Stimulated activated CD8-positive, alpha-beta memory T cell treated with anti-CD3 and anti-CD28 coated beads, Interleukin-12 subunit alpha, Interleukin-12 subunit beta, amount 100 ng/mL, for 24 hours (primary cell): Measurements from ENCODE around the gene C6orf15.

Source experiments
- DNase-seq: peaks from one replicate; pipeline ENCODE4 v3.0.0-alpha.2; 2020; ENCODE audit errors: extremely low read depth

Gene C6orf15

GRCh38 chr6:31112478-31112877 lies at the start of gene C6orf15:
C6orf15 (minus strand) TSS chr6:31112575; CDS start chr6:31112555, 20 bp downstream.
- DNase-seq, result no peak

DNA sequence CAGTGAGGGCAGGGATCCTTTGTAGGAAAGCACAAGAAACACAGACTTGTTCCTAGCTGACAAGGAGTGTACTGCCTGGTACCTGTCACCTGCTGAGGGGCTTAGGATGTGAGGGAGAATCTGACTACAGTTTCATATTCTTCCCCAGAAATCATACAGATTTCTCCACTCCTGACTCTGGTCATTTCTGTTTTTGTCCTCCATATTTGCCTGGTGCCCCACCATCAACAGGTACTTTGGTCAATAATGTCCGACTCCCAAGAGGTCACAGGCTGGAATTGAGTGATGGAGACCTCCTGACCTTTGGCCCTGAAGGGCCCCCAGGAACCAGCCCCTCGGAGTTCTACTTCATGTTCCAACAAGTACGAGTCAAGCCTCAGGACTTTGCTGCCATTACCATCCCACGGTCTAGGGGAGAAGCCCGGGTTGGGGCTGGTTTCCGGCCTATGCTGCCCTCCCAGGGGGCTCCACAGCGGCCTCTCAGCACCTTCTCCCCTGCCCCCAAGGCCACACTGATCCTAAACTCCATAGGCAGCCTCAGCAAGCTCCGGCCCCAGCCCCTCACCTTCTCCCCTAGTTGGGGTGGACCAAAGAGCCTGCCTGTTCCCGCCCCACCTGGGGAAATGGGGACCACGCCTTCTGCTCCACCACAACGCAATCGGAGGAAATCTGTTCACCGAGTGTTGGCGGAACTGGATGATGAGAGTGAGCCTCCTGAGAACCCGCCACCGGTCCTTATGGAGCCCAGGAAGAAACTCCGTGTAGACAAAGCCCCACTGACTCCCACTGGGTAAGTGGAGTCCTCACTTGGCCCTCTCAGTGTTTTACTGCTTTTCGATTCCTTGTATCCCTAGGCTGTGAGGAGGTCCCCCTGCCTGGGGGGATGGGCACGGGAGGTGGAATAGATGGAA lies 49.1 kb upstream of the C6orf15 start:
- DNase-seq, result no peak

DNA sequence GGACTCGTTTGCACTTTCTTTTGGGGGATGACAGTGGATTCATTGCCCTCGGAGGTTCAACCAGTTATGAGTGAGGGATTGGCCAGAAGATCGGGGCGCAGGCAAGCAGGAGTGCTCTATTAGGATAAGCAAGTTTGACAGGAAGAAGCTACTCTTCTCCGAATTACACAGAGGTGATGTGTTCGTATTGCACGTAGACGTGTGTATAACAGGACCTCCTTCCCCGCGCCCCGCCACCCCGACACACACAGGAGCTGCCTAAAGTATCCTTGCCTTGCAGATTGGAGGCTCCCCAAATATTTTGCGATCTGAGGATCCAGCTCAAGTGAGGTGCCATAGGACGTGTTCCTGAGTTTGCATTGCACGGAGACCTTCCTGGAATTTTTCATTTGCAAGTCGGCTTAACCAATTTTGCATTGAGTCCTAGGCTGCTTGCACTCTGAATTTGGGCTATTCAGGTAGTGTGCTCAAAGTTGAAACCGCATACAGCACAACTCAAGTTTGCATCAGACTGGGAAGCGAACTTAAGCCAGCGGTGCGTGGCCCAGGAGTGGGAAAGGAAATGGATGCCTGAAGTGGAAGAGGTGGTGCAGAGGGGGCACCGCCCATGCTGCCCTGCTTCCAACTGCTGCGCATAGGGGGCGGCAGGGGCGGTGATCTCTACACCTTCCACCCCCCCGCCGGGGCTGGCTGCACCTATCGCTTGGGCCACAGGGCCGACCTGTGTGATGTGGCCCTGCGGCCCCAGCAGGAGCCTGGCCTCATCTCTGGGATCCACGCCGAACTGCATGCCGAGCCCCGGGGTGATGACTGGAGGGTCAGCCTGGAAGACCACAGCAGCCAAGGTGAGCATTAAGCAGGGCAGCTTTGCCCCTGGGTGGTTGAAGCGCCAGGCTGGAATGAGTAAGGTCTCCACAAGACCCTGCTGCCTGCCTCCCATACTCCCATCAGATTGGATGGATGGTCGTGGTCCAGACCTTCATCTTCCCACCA lies 46.8 kb upstream of the C6orf15 start:
- DNase-seq, result no peak

DNA sequence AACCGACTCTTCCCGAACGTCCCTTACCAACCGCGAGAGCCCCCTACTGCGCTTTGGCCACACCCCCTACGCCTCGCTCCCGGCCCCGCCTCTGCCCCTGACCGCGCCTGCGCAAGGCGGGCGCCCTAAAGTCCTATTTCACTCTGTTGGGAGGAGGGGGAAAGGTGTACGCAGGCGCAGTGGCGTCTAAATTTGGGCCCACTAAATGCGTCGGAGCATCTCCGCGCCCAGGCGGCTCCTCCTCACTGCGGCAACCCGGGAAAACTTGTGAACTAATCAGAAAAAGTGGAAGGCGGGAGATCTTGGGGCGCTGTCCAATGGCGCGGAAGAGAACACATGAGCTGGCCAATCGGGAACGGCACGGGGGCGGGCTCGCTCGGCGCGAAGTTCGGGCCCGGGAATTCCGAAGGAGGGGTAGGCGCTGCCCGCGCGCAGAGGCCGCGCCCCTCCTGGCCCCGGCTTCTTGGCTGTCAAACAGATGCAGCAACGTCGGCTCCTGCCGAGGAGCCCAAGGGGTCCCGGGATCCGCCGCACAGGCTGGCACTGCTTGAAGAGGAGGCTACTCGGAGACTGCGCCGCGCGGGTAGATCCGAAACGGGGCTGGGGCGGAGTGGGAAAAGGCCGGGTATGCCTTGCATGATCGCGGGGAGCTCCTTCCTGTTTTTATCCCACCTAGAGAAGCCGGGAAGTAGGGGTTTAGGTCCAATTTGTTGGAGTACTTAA lies 45.9 kb upstream of the C6orf15 start, which contains the start of gene TCF19:
TSS of gene TCF19 (plus strand) at position 450 of the 723 bp plus-strand sequence. CDS start 881 bp downstream, outside the sequence.
- DNase-seq, result peak; percentile 98

- no peak for DNase-seq
Observed at GRCh38 chr6:31157513-31158139, 45.3 kb upstream of the C6orf15 start, which contains the start of gene CCHCR1. CCHCR1 (minus strand) TSS chr6:31157802; CDS start chr6:31157600, 202 bp downstream.

- no peak for DNase-seq
Observed at GRCh38 chr6:31156641-31157040, 44.3 kb upstream of the C6orf15 start.

DNA sequence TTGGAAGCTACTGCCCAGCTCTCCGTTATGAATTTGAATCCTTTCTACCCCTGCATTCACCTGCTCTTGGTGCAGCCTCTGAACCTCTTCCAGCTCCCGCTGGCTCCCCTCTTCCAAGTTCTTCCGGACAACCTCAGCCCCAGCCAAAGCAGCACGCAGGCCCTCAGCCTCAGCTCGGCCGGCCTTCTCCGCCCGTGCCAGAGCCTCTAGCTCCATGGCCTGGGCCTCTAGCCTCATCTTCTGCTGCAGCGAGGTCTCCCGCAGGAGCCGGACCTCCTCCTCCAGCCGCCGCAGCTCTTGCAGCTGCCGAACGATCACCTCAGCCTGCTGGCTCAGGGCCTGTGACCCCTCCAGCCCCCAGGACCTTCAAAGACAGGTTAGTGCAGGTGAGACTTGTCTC lies 42.1 kb upstream of the C6orf15 start:
- no peak for DNase-seq

- no peak for DNase-seq
Observed at GRCh38 chr6:31152781-31153180, 40.4 kb upstream of the C6orf15 start.

GRCh38 chr6:31149827-31150447 lies 37.6 kb upstream of the C6orf15 start:
- no peak for DNase-seq

GRCh38 chr6:31145386-31145785 lies 33.0 kb upstream of the C6orf15 start:
- no peak for DNase-seq

GRCh38 chr6:31144970-31145340 lies 32.6 kb upstream of the C6orf15 start:
- no peak for DNase-seq

DNA sequence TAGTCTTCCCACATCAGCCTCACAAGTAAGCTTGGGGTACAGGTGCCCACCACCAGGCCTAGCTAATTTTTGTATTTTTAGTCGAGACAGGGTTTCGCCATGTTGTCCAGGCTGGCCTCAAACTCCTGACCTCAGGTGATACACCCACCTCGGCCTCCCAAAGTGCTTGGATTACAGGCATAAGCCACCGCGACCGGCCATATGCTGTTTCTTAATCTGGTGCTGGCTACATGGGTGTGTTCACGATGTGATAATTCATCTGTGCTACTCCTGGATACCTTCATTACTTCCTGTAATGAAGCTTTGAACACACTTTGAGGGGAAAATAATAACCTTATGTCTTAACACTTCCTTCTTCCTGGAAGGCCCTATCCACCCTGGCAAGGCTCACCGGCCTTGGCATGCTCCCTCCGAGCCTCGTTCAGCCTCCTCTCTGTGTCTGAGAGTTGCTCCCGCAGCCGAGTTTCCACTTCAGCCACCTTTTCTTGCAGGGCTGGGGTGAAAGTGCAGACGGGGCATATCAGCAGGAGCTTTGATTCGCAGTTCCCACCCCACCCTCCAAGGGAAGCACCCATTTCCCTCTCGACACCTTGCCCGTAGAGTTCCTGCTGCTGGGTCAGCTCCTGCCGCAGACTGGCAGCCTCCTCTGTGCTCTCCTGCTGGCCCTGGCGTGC lies 32.1 kb upstream of the C6orf15 start:
- DNase-seq, result no peak

DNA sequence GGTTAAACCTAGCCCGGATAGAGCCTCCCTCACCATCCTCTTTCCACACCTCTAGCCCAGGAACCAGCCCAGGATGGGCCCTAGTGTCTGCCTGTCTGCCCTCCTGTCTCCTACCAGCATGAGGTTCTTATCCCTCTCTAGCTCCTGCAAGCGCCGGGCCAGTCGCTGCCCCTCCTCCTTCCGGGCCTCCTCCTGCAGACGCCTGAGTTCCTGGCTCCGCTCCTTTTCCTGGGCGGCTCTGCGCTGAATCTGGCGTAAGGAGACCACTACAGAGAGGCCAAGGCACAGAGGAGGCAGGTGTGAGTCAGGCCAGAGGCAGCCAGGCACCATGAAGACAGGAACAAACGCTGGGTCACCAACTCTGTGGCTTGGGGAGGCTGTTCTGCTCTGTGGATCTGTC lies 30.8 kb upstream of the C6orf15 start:
- no peak for DNase-seq

- no peak for DNase-seq
Observed at GRCh38 chr6:31142361-31142761, 30.0 kb upstream of the C6orf15 start.

GRCh38 chr6:31140643-31141042 lies 28.3 kb upstream of the C6orf15 start:
- DNase-seq, result no peak

- DNase-seq, result no peak
Observed at GRCh38 chr6:31139599-31139998, 27.2 kb upstream of the C6orf15 start.

DNA sequence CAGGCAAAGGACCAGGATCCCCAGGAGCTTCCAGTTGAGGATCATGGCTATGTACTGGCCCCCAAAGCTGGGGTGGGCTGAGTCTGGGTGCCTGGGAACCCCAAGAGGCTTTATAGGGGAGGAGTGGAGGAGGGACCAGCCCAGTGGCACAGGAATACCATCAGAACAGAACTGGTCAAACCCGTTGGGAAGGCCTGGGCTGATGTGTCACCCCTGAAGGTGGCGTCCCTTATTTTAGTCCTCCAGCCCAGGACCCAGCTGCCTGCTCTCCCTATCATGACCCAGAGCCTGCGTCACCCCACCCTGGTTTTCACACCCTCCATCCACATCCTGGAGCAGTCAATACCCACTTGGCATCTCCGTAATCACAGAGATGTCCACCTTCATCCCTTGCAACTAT lies 26.6 kb upstream of the C6orf15 start, which contains the start of gene PSORS1C2:
TSS of gene PSORS1C2 (minus strand) at position 85 of the 400 bp plus-strand sequence. CDS start at position 45, 40 bp downstream.
- no peak for DNase-seq

DNA sequence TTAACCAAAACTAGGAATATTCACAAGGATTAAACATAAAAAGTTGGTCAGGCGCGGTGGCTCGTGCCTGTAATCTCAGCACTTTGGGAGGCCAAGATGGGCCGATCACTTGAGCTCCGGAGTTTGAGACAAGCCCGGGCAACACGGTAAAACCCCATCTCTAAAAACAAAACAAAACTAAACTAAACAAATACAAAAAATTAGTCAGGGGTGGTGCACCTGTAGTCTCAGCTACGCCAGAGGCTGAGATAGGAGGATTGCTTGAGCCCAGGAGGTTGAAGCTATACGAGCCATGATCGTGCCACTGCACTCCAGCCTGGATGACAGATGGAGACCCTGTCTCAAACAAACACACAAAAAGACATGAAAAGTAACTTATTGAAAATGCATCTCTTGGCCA lies 23.3 kb upstream of the C6orf15 start:
- DNase-seq, result no peak

DNA sequence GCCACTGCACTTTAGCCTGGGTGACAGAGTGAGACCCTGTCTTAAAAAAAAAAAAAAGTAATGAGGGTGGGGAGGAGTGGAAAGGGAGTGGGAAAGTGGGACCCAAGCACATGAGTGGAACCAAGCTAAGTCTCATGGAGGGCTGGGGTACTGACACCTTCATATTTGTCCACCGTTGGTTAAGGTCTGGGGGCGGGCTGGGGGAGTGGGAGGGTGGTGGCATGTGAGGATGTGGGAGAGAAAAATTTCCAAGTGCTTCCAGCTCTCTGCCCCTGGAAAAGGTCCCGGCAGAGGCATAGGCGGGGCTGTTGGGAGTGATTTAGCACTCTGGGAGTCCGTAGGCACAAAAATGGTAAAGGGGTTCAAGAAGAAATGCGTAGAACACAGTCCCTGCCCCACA lies 20.4 kb upstream of the C6orf15 start:
- no peak for DNase-seq

DNA sequence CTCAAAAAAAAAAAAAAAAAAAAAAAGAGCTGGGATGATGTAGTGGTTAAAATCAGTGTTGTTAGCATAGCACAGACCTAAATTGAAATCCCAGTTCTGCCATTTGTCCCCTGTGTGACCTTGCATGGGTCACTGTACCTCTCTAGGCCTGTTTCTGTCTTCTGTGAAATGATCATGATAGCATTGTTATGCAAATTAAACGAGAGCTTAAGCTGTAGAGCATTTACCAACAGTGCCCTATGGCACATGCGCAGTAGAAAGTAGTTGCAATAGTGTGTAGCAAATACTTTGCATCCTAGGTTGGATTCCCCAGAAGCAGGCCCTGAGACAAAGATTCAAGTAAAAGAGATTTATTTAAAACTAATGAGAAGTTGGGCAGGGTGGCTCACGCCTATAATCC lies 19.2 kb upstream of the C6orf15 start:
- DNase-seq, result no peak
